IPS-20b (cell line): ENCODE measurements around the gene SLC35F3.

Source experiments
- H3K27ac ChIP-seq: one replicate; pipeline ENCODE4 v1.5.1; 2013; ENCODE audit warnings: low read length
- H3K27me3 ChIP-seq: 2 replicates; pipeline ENCODE4 v1.6.1; 2013; ENCODE audit warnings: mild to moderate bottlenecking, low read length, inconsistent platforms; ENCODE audit not compliant: insufficient read depth
- H3K36me3 ChIP-seq: 2 replicates; pipeline ENCODE4 v1.6.1; 2013; ENCODE audit warnings: low read depth, mild to moderate bottlenecking, inconsistent platforms, low read length, moderate library complexity; ENCODE audit not compliant: insufficient read depth
- H3K4me1 ChIP-seq: 2 replicates; pipeline ENCODE4 v1.6.1; 2013; ENCODE audit warnings: mild to moderate bottlenecking, control low read depth, inconsistent platforms, low read length, moderate library complexity; ENCODE audit not compliant: insufficient read depth
- H3K4me3 ChIP-seq: 2 replicates; pipeline ENCODE4 v1.5.1; 2013; ENCODE audit warnings: mild to moderate bottlenecking, low read length, inconsistent platforms
- H3K9ac ChIP-seq: 2 replicates; pipeline ENCODE4 v1.6.1; 2013; ENCODE audit warnings: low read depth, mild to moderate bottlenecking, inconsistent platforms, low read length, moderate library complexity
- H3K9me3 ChIP-seq: 2 replicates; pipeline ENCODE4 v1.6.1; 2013; ENCODE audit warnings: mild to moderate bottlenecking, low read depth, low read length, inconsistent platforms; ENCODE audit not compliant: insufficient read depth

The SLC35F3 gene

DNA sequence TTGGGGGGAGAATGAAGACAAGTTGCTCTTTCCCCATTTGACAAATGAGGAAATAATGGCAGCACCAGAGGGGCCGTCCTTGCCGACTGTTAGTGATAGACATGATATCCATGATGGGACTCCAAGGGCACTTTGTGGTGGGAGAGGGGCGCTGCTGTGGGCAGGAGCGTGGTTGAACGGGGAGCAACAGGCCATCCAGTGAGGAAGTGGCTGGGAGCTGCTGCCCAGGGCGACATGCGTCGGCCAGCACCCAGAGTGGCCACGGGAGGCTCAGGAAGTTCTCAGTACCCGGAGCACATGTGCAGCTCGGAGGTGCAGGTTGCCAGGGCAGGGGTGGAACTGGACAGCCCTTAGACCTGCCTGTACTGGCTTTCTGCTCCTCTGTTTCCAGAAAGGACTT is 71.0 kb downstream of the SLC35F3 start:
- no peaks in the 10 kb centered on the region for H3K27me3 ChIP-seq
- no peaks in the 10 kb centered on the region for H3K36me3 ChIP-seq
- H3K4me1 ChIP-seq = no peaks in the 10 kb centered on the region
- no peak overlapping the region for H3K4me3 ChIP-seq
- H3K9me3 ChIP-seq = no peaks in the 10 kb centered on the region
- no peak overlapping the region for H3K9ac ChIP-seq
- no peak overlapping the region for H3K27ac ChIP-seq

GRCh38 chr1:233981042-233981675 is 76.7 kb downstream of the SLC35F3 start:
- no peaks in the 10 kb centered on the region for H3K36me3 ChIP-seq
- H3K27me3 ChIP-seq = no peaks in the 10 kb centered on the region
- no peaks in the 10 kb centered on the region for H3K9me3 ChIP-seq
- H3K4me3 ChIP-seq = no peak overlapping the region
- no peaks in the 10 kb centered on the region for H3K4me1 ChIP-seq
- H3K27ac ChIP-seq = no peak overlapping the region
- no peak overlapping the region for H3K9ac ChIP-seq

DNA sequence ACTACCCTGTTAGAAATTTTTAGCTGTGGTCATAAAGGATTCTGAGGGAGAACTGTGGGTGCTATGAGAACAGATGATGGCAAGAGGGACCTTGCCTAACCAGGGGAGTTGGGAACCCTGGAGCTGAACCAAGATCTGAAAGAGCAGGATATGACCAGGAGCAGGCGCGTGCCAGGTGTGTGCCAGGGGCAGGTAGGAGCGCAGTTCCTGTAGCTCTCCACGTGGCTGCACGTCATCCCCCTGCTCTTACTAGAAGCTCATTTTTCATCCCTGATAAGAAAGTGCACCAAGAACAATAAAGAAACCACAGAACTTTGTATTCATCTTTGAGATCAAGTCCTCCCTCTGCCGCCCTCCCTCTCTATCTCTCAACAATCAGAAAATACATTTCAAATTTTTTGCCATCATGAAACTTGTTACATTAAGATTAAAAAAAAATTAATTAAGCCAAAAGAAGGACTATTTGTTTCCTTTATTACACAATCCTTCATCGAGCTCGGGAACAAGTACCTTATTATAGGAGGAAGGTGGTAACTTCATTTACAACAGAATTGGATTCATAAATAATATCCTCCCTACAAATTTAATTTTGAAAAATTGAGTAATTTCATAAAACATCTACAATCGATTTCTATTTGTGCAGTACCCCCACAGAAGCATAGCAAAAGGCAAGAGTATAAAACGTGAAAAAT is 78.5 kb downstream of the SLC35F3 start:
- H3K4me1 ChIP-seq = no peaks in the 10 kb centered on the region
- H3K9me3 ChIP-seq = no peaks in the 10 kb centered on the region
- no peak overlapping the region for H3K9ac ChIP-seq
- H3K36me3 ChIP-seq = no peaks in the 10 kb centered on the region
- H3K4me3 ChIP-seq = no peak overlapping the region
- no peak overlapping the region for H3K27ac ChIP-seq
- H3K27me3 ChIP-seq = no peaks in the 10 kb centered on the region

DNA sequence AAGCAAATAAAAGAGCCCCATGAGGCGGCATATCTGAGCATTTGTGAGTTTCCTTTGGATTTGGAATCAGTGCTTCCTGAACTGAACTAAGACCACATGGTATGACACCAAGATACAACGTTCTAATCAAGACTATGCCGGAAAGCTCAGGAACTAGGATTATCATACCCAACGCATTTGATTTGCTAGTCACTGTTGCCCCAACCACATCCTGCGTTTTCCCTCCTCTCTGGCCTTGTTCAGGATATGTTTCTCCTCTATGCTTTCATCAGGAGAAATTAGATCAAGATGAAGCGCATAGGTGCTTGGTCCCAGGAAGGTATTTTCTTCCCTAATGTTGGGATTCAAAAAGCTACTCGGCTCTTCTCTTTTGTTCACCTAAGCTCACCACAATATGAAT is 79.3 kb downstream of the SLC35F3 start:
- Histone ChIP-seq H3K9me3 (no peaks in the 10 kb centered on the region), H3K27ac (no peak overlapping the region), H3K4me1 (no peaks in the 10 kb centered on the region), H3K9ac (no peak overlapping the region), H3K36me3 (no peaks in the 10 kb centered on the region), H3K27me3 (no peaks in the 10 kb centered on the region), H3K4me3 (no peak overlapping the region)

GRCh38 chr1:233988963-233989696 is 84.7 kb downstream of the SLC35F3 start:
- Histone ChIP-seq H3K9ac (no peak overlapping the region), H3K9me3 (no peaks in the 10 kb centered on the region), H3K27me3 (no peaks in the 10 kb centered on the region), H3K4me3 (no peak overlapping the region), H3K4me1 (no peaks in the 10 kb centered on the region), H3K36me3 (no peaks in the 10 kb centered on the region), H3K27ac (no peak overlapping the region)

- no peak overlapping the region for H3K4me3 ChIP-seq
- H3K36me3 ChIP-seq = no peaks in the 10 kb centered on the region
- H3K27ac ChIP-seq = no peak overlapping the region
- H3K4me1 ChIP-seq = no peaks in the 10 kb centered on the region
- H3K27me3 ChIP-seq = no peaks in the 10 kb centered on the region
- H3K9ac ChIP-seq = no peak overlapping the region
- no peaks in the 10 kb centered on the region for H3K9me3 ChIP-seq
Observed at GRCh38 chr1:233990486-233990885, 86.0 kb downstream of the SLC35F3 start.

DNA sequence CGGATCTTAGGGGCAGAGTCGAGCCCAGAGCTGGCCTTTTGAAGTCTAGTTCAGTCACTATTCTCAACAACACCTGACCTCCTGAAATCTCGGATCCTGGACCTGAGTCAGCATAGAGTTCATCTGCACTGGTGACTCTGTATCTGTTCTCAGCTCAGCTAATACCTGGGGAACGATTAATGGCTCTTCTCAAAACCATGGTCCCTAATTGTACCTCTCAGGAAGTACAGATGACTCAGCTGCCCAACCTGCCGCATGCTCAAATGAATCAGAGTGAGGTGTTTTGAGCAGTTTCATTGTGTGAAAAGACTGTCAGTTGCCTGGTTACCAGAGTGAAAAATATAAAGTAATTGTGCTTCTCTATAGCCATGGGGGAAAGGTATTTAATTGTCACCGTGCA is 89.2 kb downstream of the SLC35F3 start:
- H3K36me3 ChIP-seq = no peaks in the 10 kb centered on the region
- H3K9me3 ChIP-seq = no peaks in the 10 kb centered on the region
- H3K27me3 ChIP-seq = no peaks in the 10 kb centered on the region
- no peak overlapping the region for H3K9ac ChIP-seq
- H3K4me1 ChIP-seq = no peaks in the 10 kb centered on the region
- no peak overlapping the region for H3K4me3 ChIP-seq
- no peak overlapping the region for H3K27ac ChIP-seq

DNA sequence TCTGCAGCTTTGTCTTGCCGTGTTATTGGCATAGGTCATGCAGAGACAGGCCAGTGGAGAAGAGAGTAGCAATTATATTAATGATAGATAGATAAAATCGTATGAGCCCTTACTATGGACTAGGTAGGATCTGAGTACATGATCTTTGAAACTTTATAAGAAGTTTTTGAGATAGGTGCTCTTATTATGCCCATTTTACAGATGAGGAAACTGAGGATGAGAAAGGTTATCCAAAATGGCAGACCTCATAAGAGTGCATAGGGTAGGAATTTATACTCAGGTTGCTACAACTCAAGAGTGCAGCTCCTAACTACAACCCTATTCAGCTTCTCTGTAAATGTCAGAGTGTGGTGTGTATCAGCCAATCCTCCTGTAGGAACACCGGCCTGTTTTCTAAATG is 89.6 kb downstream of the SLC35F3 start:
- Histone ChIP-seq H3K9me3 (no peaks in the 10 kb centered on the region), H3K9ac (no peak overlapping the region), H3K27me3 (no peaks in the 10 kb centered on the region), H3K36me3 (no peaks in the 10 kb centered on the region), H3K27ac (no peak overlapping the region), H3K4me3 (no peak overlapping the region), H3K4me1 (no peaks in the 10 kb centered on the region)

GRCh38 chr1:233998456-233998855 is 94.0 kb downstream of the SLC35F3 start:
- H3K27me3 ChIP-seq = no peaks in the 10 kb centered on the region
- no peaks in the 10 kb centered on the region for H3K9me3 ChIP-seq
- no peak overlapping the region for H3K4me3 ChIP-seq
- no peak overlapping the region for H3K27ac ChIP-seq
- H3K4me1 ChIP-seq = peaks cover 11% of the 10 kb centered on the region; the same call in 1 of the 2 replicates
- no peaks in the 10 kb centered on the region for H3K36me3 ChIP-seq
- H3K9ac ChIP-seq = no peak overlapping the region

- no peaks in the 10 kb centered on the region for H3K27me3 ChIP-seq
- no peak overlapping the region for H3K27ac ChIP-seq
- H3K36me3 ChIP-seq = no peaks in the 10 kb centered on the region
Observed at GRCh38 chr1:233998891-233999290, 94.4 kb downstream of the SLC35F3 start.

GRCh38 chr1:234000557-234001041 is 96.1 kb downstream of the SLC35F3 start:
- Histone ChIP-seq H3K4me3 (no peak overlapping the region), H3K9me3 (no peaks in the 10 kb centered on the region), H3K4me1 (peaks cover 14% of the 10 kb centered on the region; the same call in 1 of the 2 replicates), H3K36me3 (no peaks in the 10 kb centered on the region), H3K9ac (no peak overlapping the region; the same call in 1 of the 2 replicates), H3K27ac (no peak overlapping the region), H3K27me3 (no peaks in the 10 kb centered on the region)

More at GRCh38 chr1:233998891-233999290, 94.4 kb downstream of the SLC35F3 start:
- Histone ChIP-seq H3K4me1 (peaks cover 11% of the 10 kb centered on the region; the same call in 1 of the 2 replicates), H3K9ac (no peak overlapping the region), H3K4me3 (no peak overlapping the region), H3K9me3 (no peaks in the 10 kb centered on the region)
